Activated B cell treated with CpG ODN at 0.5 μM for 24 hours (primary cell): ENCODE data around the gene SLC25A24. TPM values are rescaled to one million over a fixed set of nuclear protein-coding genes. Genes with fewer than 3 reads are reported as not detected.
"Not testable (repeated sequence)": the region's sequence is repeated elsewhere in the genome, so short reads cannot be mapped to it uniquely, and the experiment has no call there.

Experiments
- ATAC-seq: fragments of 200-7000 bp; cut with Tn5 transposase; one replicate; pipeline ENCODE4 v1.10.0; 2021; ENCODE audit warnings: low read depth, mild to moderate bottlenecking, moderate library complexity
- CTCF ChIA-PET: fragments of 350-600 bp; sonication (Branson Sonifier 250); formaldehyde crosslinking; loops from one replicate; lab custom pipeline; 2021; ENCODE audit warnings: antibody characterized with exemption; lab: Charles Lee
- POLR2A ChIA-PET: fragments of 350-600 bp; sonication (Branson Sonifier 250); formaldehyde crosslinking; loops from one replicate; lab custom pipeline; 2021; ENCODE audit warnings: antibody characterized with exemption; lab: Charles Lee
- DNase-seq: peaks from one replicate; pipeline ENCODE4 v3.0.0; 2022
- H3K27ac Mint-ChIP-seq: one replicate; pipeline ENCODE4 v1.8.0; 2020; ENCODE audit warnings: mixed read lengths
- H3K27me3 Mint-ChIP-seq: one replicate; pipeline ENCODE4 v1.8.0; 2021; ENCODE audit warnings: mixed read lengths
- H3K36me3 Mint-ChIP-seq: one replicate; pipeline ENCODE4 v1.8.0; 2021; ENCODE audit warnings: low read depth, mixed read lengths
- H3K4me1 Mint-ChIP-seq: one replicate; pipeline ENCODE4 v1.8.0; 2021; ENCODE audit warnings: mixed read lengths
- H3K4me3 Mint-ChIP-seq: one replicate; pipeline ENCODE4 v1.8.0; 2020; ENCODE audit warnings: mild to moderate bottlenecking, mixed read lengths
- H3K9me3 Mint-ChIP-seq: one replicate; pipeline ENCODE4 v1.8.0; 2020; ENCODE audit warnings: mixed read lengths
- intact Hi-C: fragments of 100-400 bp; cut with micrococcal nuclease; formaldehyde crosslinking; loops from one replicate; pipeline ENCODE4 v1.15.1; 2024
- total RNA-seq: library from RNA; stranded (reverse); gene quantifications from 2 replicates; pipeline ENCODE4 v1.2.3, GENCODE V29; 2022
- TF ChIP-seq, protein P1 (sequence below): fragments of 200-600 bp; IDR thresholded peaks from one replicate; pipeline ENCODE4 v1.8.0; 2022; ENCODE audit warnings: antibody characterized with exemption, mild to moderate bottlenecking

The SLC25A24 gene
- total RNA-seq, 1 donor from 2014 or later: 22.1 TPM

DNA sequence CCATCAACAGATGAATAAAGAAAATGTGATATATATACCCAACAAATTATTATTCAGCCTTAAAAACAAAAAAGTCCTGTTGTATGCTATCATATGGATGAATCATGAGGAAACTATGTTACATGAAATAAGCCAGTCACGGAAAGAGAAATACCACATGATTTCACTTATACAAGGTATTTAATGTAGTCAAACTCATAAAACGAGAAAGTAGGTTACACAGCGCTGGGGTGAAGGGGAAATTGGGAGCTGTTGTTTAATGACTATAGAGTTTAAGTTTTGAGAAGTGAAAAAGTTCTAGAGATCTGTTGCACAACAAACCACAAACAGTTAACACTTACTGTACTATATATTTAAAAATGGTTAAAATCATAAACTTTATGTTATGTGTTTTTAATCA, 58.5 kb downstream of the SLC25A24 start:
- no peak for ATAC-seq
- intact Hi-C loops: no loop called here
- H3K9me3 Mint-ChIP-seq: peaks cover 5% of the 10 kb centered on the region
- DNase-seq: no peak
- no peaks in the 10 kb centered on the region for H3K27me3 Mint-ChIP-seq
- TF ChIP-seq, protein P1, sequence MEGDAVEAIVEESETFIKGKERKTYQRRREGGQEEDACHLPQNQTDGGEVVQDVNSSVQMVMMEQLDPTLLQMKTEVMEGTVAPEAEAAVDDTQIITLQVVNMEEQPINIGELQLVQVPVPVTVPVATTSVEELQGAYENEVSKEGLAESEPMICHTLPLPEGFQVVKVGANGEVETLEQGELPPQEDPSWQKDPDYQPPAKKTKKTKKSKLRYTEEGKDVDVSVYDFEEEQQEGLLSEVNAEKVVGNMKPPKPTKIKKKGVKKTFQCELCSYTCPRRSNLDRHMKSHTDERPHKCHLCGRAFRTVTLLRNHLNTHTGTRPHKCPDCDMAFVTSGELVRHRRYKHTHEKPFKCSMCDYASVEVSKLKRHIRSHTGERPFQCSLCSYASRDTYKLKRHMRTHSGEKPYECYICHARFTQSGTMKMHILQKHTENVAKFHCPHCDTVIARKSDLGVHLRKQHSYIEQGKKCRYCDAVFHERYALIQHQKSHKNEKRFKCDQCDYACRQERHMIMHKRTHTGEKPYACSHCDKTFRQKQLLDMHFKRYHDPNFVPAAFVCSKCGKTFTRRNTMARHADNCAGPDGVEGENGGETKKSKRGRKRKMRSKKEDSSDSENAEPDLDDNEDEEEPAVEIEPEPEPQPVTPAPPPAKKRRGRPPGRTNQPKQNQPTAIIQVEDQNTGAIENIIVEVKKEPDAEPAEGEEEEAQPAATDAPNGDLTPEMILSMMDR: no peak
- no peak overlapping the region for H3K27ac Mint-ChIP-seq
- peaks cover 68% of the 10 kb centered on the region for H3K36me3 Mint-ChIP-seq
- POLR2A ChIA-PET: no interaction called here
- H3K4me1 Mint-ChIP-seq: no peaks in the 10 kb centered on the region
- H3K4me3 Mint-ChIP-seq: no peak overlapping the region
- CTCF ChIA-PET: no interaction called here

DNA sequence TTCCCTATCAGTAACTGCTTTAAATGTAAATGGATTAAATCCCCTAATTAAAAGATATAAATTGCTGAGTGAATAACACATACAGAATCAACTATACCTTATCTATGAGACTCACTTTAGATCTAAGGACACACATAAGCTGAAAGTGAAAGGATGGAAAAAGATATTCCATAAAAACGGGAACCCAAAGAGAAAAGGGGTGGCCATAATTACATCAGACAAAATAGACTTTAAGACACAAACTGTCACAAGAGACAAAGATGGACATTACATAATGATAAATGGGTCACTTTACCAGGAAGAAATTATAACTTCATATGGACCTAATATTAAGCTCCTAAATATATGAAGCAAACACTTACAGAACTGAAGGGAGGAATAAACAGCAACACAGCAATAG, 59.2 kb downstream of the SLC25A24 start:
- TF ChIP-seq, protein P1: no peak
- CTCF ChIA-PET: interaction anchor here (0.6 kb wide), 1 partner anchor 612 kb away, joined by 3 read pairs; no protein-coding TSS in a partner anchor
- POLR2A ChIA-PET: no interaction called here
- no peaks in the 10 kb centered on the region for H3K27me3 Mint-ChIP-seq
- no peaks in the 10 kb centered on the region for H3K4me1 Mint-ChIP-seq
- no peak overlapping the region for H3K4me3 Mint-ChIP-seq
- ATAC-seq (no peak), DNase-seq (no peak)
- no peak overlapping the region for H3K27ac Mint-ChIP-seq
- intact Hi-C loops: no loop called here
- peaks cover 5% of the 10 kb centered on the region for H3K9me3 Mint-ChIP-seq
- peaks cover 67% of the 10 kb centered on the region for H3K36me3 Mint-ChIP-seq

DNA sequence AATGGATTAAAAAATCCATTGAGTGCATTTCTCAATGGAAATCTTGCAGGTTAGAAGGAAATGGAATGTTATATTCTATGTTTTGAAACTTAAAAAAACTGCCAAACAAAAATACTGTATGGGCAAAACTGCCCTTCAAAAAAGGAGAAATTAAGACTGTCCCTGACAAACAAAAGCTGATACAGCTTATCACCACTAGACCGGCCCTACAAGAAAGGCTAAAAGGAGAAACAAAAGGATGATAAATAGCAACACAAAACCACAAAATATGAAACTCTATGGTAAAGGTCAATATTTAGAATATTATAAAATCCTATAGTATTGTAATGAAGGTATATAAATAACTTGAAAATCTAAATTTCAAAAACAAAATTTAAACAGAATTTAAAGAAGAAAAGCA, 60.0 kb downstream of the SLC25A24 start:
- peaks cover 5% of the 10 kb centered on the region for H3K9me3 Mint-ChIP-seq
- TF ChIP-seq, protein P1: no peak
- DNase-seq (no peak), ATAC-seq (no peak)
- ChIA-PET POLR2A (no interaction called here), CTCF (no interaction called here)
- H3K4me1 Mint-ChIP-seq: no peaks in the 10 kb centered on the region
- H3K36me3 Mint-ChIP-seq: peaks cover 70% of the 10 kb centered on the region
- no peak overlapping the region for H3K27ac Mint-ChIP-seq
- no peak overlapping the region for H3K4me3 Mint-ChIP-seq
- intact Hi-C loops: no loop called here
- H3K27me3 Mint-ChIP-seq: no peaks in the 10 kb centered on the region

DNA sequence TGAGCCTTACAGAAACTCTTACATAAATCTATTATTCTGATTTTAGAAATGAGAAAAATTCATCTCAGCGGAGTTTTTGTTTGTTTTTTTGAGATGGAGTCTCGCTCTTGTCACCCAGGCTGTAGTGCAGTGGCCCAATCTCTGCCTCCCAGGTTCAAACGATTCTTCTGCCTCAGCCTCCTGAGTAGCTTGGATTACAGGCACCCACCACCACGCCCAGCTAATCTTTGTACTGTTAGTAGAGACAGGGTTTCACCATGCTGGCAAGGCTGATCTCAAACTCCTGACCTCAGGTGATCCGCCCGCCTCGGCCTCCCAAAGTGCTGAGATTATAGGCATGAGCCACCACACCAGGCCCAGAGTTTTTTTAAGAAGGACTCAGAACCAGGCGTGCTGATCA, 60.6 kb downstream of the SLC25A24 start:
- CTCF ChIA-PET, H3K27ac Mint-ChIP-seq, H3K27me3 Mint-ChIP-seq: not testable (repeated sequence)

DNA sequence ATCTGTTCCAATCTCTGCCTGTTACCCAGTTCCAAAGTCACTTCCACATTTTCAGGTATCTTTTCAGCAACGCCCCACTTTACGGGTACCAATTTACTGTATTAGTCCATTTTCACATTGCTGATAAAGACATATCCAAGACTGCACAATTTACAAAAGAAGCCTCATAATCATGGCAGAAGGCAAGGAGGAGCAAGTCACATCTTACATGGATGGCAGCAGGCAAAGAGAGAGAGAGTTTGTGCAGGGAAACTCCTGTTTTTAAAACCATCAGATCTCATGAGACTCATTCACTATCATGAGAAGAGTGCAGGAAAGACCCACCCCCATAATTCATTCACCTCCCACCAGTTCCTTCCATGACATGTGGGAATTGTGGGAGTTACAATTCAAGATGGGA, 67.0 kb downstream of the SLC25A24 start:
- CTCF ChIA-PET, POLR2A ChIA-PET, H3K27me3 Mint-ChIP-seq, DNase-seq, H3K27ac Mint-ChIP-seq, ATAC-seq, H3K4me3 Mint-ChIP-seq, H3K4me1 Mint-ChIP-seq, intact Hi-C loops, H3K9me3 Mint-ChIP-seq: not testable (repeated sequence)
- peaks cover 45% of the 10 kb centered on the region for H3K36me3 Mint-ChIP-seq

More for the DNA sequence above, 60.6 kb downstream of the SLC25A24 start:
- H3K4me1 Mint-ChIP-seq, POLR2A ChIA-PET, intact Hi-C loops, H3K4me3 Mint-ChIP-seq, H3K9me3 Mint-ChIP-seq, ATAC-seq, DNase-seq: not testable (repeated sequence)
- peaks cover 68% of the 10 kb centered on the region for H3K36me3 Mint-ChIP-seq

DNA sequence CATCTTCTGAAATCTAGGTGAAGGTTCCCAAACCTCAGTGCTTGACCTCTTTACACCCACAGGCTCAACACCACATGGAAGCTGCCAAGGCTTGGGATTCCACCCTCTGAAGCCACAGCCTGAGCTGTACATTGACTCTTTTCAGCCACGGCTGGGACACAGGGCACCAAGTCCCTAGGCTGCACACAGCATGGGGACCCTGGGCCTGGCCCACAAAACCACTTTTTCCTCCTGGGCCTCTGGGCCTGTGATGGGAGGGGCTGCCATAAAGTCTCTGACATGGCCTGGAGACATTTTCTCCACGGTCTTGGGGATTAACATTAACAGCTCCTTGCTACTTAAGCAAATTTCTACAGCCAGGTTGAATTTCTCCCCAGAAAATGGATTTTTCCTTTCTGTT, 67.8 kb downstream of the SLC25A24 start:
- intact Hi-C loops, H3K9me3 Mint-ChIP-seq, DNase-seq, H3K4me1 Mint-ChIP-seq, H3K4me3 Mint-ChIP-seq, CTCF ChIA-PET, POLR2A ChIA-PET, ATAC-seq, H3K27me3 Mint-ChIP-seq, H3K27ac Mint-ChIP-seq: not testable (repeated sequence)
- H3K36me3 Mint-ChIP-seq: peaks cover 38% of the 10 kb centered on the region

DNA sequence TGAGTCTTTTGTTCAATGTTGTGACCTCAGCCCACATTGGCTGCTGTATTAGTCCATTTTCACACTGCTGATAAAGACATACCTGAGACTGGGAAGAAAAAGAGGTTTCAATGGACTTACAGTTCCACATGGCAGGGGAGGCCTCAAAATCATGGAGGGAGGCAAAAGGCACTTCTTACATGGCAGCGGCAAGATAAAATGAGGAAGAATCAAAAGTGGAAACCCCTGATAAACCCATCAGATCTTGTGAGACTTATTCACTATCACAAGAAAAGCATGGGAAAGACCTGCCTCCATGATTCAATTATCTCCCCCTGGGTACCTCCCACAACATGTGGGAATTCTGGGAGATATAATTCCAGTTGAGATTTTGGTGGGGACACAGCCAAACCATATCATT, 68.9 kb downstream of the SLC25A24 start:
- H3K27ac Mint-ChIP-seq, ATAC-seq, DNase-seq, H3K4me1 Mint-ChIP-seq, POLR2A ChIA-PET, H3K27me3 Mint-ChIP-seq, H3K4me3 Mint-ChIP-seq, H3K9me3 Mint-ChIP-seq, intact Hi-C loops: not testable (repeated sequence)
- peaks cover 29% of the 10 kb centered on the region for H3K36me3 Mint-ChIP-seq
- CTCF ChIA-PET: interaction anchor here (9.0 kb wide), 1 partner anchor 348 kb away, joined by 488 read pairs; no protein-coding TSS in a partner anchor
